Esophagus squamous epithelium (tissue), 5 donors: ENCODE measurements around the gene ECE2. TPM values are rescaled to one million over a fixed set of nuclear protein-coding genes. Genes with fewer than 3 reads are reported as not detected.
A peak's percentile ranks its signal among the peaks of the same experiment; 100 is the strongest.

ENCODE experiments used
- DNase-seq: peaks from one replicate; lab custom pipeline; 2025; lab: John Stamatoyannopoulos, UW
- H3K27ac ChIP-seq, 4 donors: fragments of 200-600 bp; sonication (generic); one replicate each; pipeline ENCODE4 v1.5.1; 2016 to 2019; ENCODE audit warnings: mild to moderate bottlenecking in 1 of 4
- H3K27me3 ChIP-seq, 4 donors: fragments of 200-600 bp; sonication (generic); 1 replicate in 3 of 4; 2 replicates in 1 of 4; pipeline versions ENCODE4 v1.5.1 to v1.6.0; 2017 to 2021; ENCODE audit warnings: antibody characterized with exemption in 1 of 4
- H3K36me3 ChIP-seq, 3 donors: fragments of 200-600 bp; sonication (generic); one replicate each; pipeline ENCODE4 v1.5.1; 2016 to 2019
- H3K4me1 ChIP-seq, 3 donors: fragments of 200-600 bp; sonication (generic); one replicate each; pipeline ENCODE4 v1.5.1; 2017 to 2019
- H3K4me3 ChIP-seq, 4 donors: fragments of 200-600 bp; sonication (generic); 1 replicate in 3 of 4; 2 replicates in 1 of 4; pipeline ENCODE4 v1.5.1; 2016 to 2019; ENCODE audit warnings: mild to moderate bottlenecking in 2 of 4, moderate library complexity in 1 of 4
- H3K9me3 ChIP-seq, 3 donors: fragments of 200-600 bp; sonication (generic); one replicate each; pipeline ENCODE4 v1.5.1; 2016 to 2019
- POLR2A ChIP-seq, 4 donors: fragments of 450-650 bp; IDR thresholded peaks; one replicate each; pipeline ENCODE4 v1.6.1; 2017; ENCODE audit warnings: antibody characterized with exemption in 4 of 4, mild to moderate bottlenecking in 4 of 4, moderate library complexity in 3 of 4
- WGBS, 2 donors: methylation state at CpG; one replicate each; pipeline ENCODE4 v1.1.5; 2018; 5-methylcytosine and 5-hydroxymethylcytosine counted together
- intact Hi-C: fragments of 100-400 bp; cut with DNase I; formaldehyde crosslinking; loops from one replicate; pipeline ENCODE4 v1.15.0; 2022
- total RNA-seq, 4 donors: library from RNA; depleted of rRNA; stranded (reverse); fragments of >200 nt; gene quantifications; one replicate each; pipeline ENCODE4 v1.1.0, GENCODE V29; 2016
- TF ChIP-seq, protein P1 (sequence below), 6 experiments: fragments of 450-650 bp in 4 of 6; fragments of 200-600 bp in 2 of 6; sonication (generic) in 2 of 6; IDR thresholded peaks; one replicate each; pipeline ENCODE4 v1.5.1; 2016 to 2019; ENCODE audit warnings: antibody characterized with exemption in 6 of 6, mild to moderate bottlenecking in 4 of 6, moderate library complexity in 4 of 6
- donor health status: DM: yes; HTN: yes; CAD: no.

ECE2 gene
- total RNA-seq = not detected

DNA sequence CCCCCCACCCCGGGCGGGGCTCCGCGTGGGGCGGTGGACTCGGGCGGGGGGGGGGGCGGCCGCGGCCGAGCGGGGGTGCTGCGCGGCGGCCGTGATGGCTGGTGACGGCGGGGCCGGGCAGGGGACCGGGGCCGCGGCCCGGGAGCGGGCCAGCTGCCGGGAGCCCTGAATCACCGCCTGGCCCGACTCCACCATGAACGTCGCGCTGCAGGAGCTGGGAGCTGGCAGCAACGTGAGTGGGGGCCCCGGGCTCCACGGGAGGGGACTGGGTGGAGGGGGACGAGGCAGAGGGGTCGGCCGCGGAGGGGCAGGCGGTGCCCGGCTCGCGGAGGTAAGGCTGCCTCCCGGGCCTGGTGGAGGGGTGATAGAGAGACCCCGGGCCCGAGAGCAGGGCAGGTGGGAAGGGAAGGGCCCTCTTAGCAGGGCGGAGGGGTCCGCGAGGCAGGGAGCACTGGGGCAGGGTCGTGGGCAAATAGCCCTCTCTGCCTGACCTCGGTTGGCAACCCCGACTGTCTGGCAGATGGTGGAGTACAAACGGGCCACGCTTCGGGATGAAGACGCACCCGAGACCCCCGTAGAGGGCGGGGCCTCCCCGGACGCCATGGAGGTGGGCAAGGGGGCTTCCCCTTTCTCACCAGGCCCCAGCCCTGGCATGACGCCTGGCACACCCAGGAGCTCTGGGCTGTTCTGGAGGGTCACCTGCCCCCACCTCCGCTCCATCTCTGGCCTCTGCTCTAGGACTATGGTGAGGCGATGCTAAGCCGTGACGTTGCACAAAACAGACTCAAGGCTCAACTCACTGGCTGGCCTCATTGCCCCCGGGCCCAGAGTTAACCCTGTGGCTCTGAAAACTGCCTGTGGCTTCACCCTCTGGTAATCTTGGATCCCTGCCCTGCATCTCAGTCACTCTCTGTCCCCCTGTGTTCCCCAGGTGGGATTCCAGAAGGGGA lies at the start of gene ECE2:
Gene ECE2 (plus strand): TSS at position 62 of the 950 bp plus-strand sequence. CDS start 132 bp downstream, at position 194.
- intact Hi-C loops = no loop called here

DNA sequence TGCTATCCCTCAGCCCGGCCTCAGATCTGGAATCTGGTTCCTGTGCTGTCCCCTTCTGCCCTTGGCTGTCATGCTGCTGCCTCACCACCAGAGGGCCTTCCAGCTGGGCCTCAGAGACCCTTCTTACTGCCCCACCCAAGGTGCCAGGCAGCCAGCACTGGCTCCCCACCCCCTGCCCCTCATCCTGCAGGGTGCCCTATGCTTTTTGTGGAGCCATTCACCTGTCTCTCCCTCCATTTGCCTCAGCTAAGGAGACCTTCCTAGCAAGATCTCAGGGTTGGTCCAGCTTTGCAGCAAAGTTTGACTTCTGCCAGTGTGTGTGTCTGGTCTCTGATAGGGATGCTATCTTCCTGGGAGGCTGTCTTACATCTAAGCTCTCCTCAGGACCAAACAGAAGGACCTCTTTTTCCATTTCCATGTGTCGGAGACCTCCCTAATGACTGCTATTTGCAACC lies 48.3 kb upstream of the ECE2 start:
- 59% methylated on average over 2 of the region's 2 CpGs for WGBS, 2 donors
- intact Hi-C loops = no loop called here
- no peak overlapping the region for H3K27ac ChIP-seq
- TF ChIP-seq POLR2A (IDR thresholded peaks at IDR 0.05) = no peak
- TF ChIP-seq, protein P1, sequence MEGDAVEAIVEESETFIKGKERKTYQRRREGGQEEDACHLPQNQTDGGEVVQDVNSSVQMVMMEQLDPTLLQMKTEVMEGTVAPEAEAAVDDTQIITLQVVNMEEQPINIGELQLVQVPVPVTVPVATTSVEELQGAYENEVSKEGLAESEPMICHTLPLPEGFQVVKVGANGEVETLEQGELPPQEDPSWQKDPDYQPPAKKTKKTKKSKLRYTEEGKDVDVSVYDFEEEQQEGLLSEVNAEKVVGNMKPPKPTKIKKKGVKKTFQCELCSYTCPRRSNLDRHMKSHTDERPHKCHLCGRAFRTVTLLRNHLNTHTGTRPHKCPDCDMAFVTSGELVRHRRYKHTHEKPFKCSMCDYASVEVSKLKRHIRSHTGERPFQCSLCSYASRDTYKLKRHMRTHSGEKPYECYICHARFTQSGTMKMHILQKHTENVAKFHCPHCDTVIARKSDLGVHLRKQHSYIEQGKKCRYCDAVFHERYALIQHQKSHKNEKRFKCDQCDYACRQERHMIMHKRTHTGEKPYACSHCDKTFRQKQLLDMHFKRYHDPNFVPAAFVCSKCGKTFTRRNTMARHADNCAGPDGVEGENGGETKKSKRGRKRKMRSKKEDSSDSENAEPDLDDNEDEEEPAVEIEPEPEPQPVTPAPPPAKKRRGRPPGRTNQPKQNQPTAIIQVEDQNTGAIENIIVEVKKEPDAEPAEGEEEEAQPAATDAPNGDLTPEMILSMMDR (IDR thresholded peaks at IDR 0.05) = peak; percentile 47 to 80 (median 68)
- H3K9me3 ChIP-seq = no peaks in the 10 kb centered on the region
- DNase-seq = no peak
- H3K4me3 ChIP-seq = no peak overlapping the region
- no peaks in the 10 kb centered on the region for H3K36me3 ChIP-seq
- peaks cover 9 to 26% (median 21%) of the 10 kb centered on the region in 3 donors for H3K4me1 ChIP-seq
- peaks cover 12 to 84% (median 13%) of the 10 kb centered on the region in 4 donors for H3K27me3 ChIP-seq

More for the DNA sequence above, at the start of gene ECE2:
- H3K4me3 ChIP-seq = peak within 1 kb of the TSS in 2 of 4 donors; percentile 27 to 48
- no peak within 1 kb of the TSS for H3K27ac ChIP-seq
- TF ChIP-seq, protein P1 (IDR thresholded peaks at IDR 0.05) = no peak
- TF ChIP-seq POLR2A (IDR thresholded peaks at IDR 0.05) = no peak
- H3K27me3 ChIP-seq = peaks cover 0 to 58% (median 8%) of the 10 kb centered on the region in 4 donors
- H3K9me3 ChIP-seq = no peaks in the 10 kb centered on the region
- 12 to 25% methylated on average over 13 to 16 of the region's 65 CpGs for WGBS, 2 donors
- H3K36me3 ChIP-seq = no peaks in the 10 kb centered on the region
- H3K4me1 ChIP-seq = peaks cover 0 to 10% (median 0%) of the 10 kb centered on the region in 3 donors
- no peak for DNase-seq

DNA sequence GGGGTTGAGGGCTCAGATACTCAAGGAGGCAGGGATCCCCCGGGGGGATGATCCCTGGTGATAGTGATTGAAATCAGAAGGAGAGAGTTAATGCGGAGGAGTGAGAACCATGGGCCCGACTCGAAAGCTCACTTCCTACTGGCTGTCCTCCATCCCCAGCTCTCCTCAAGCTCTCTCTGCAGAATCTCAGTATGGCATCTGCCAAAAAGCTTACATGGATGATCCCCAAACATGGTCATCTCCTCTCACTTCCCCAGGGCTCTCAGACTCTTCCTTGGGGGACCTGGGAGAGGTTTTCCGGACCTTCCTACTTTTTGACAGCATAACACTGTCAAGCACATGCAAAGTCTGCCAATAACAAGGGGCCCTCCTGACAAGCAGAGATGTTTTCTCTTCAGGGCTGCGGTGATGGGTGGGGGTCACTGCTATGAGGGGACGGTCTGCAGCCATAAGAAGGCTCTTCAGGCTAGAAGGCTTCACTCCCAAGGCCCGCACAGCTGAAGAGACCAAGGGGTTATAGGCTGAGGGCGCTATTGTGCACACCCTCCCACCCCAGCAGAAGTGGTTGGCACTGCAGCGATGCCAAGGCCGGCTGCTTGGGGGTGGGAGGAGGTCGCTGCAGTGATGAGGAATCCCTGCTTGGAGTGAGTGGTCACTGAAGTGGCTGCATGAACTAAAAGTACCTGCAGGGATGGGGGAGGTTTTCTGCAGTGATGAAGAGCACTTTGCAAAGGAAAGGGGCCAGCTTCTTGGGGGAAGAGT lies 47.3 kb upstream of the ECE2 start:
- intact Hi-C loops = no loop called here
- H3K4me1 ChIP-seq = peaks cover 9 to 26% (median 21%) of the 10 kb centered on the region in 3 donors
- no peak for DNase-seq
- H3K27ac ChIP-seq = no peak overlapping the region
- H3K27me3 ChIP-seq = peaks cover 12 to 89% (median 13%) of the 10 kb centered on the region in 4 donors
- peak overlapping the region in 2 of 4 donors; percentile 53 to 67 for H3K4me3 ChIP-seq
- H3K36me3 ChIP-seq = no peaks in the 10 kb centered on the region
- no peaks in the 10 kb centered on the region for H3K9me3 ChIP-seq
- no peak for TF ChIP-seq POLR2A (IDR thresholded peaks at IDR 0.05)
- TF ChIP-seq, protein P1 (IDR thresholded peaks at IDR 0.05) = no peak
- 60 to 67% methylated on average over 5 to 7 of the region's 12 CpGs for WGBS, 2 donors

DNA sequence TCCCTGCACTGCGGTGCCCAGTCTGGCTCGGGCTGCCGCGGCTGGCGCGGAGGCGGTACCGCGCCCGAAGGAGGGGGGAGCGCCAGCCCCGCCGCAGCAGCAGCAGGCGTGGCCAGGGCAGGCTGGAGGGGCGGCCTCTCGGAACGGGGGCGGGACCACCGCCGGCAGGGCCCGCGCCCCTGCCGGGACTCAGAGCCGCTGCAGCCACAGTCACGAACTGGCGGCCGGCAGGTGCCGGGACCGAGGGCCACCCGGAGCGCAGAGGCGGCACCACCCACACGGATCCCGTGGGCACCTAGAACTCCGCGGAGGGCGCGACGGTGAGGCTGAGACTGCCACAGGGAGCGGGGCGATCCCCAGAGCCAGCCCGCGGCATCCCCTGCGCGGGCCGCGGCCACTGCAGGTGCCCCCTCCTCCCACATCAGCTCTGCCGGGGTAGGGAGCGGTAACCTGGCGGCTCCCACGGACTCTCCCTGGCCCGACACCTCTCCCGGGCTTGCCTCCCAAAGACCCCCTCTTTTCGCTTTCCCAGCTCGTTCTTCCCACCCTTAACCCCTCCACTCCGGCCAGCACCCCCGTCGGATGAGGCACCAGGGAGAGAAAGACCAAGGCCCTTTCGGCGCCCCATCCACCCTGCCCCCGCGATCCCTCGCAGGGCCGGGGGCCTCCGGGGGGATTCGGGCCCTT lies 46.3 kb upstream of the ECE2 start, which contains the start of gene VWA5B2:
Gene VWA5B2 (plus strand): TSS at position 192 of the 687 bp plus-strand sequence. CDS start 944 bp downstream, outside the sequence.
- WGBS, 2 donors = 3% methylated on average over 9 of the region's 66 CpGs; no CpG with 5 or more reads in 1 of the 2 donors

More for the DNA sequence above, 46.3 kb upstream of the ECE2 start, which contains the start of gene VWA5B2:
- Histone ChIP-seq H3K27ac (no peak within 1 kb of the TSS), H3K9me3 (no peaks in the 10 kb centered on the region), H3K36me3 (no peaks in the 10 kb centered on the region), H3K4me1 (peaks cover 9 to 35% (median 21%) of the 10 kb centered on the region in 3 donors), H3K4me3 (peak within 1 kb of the TSS; percentile 27 to 67 (median 46)), H3K27me3 (peaks cover 12 to 98% (median 13%) of the 10 kb centered on the region in 4 donors)
- TF ChIP-seq, protein P1 (IDR thresholded peaks at IDR 0.05) = peak in 4 of 6 experiments; percentile 23 to 44 (median 28)
- no peak for TF ChIP-seq POLR2A (IDR thresholded peaks at IDR 0.05)
- DNase-seq = no peak
- intact Hi-C loops = no loop called here
